ENCODE data around the gene TUBA4A.
A peak's percentile ranks its signal among the peaks of the same experiment; 100 is the strongest.
"Not testable (repeated sequence)": the region's sequence is repeated elsewhere in the genome, so short reads cannot be mapped to it uniquely, and the experiment has no call there.

Gene TUBA4A

DNA sequence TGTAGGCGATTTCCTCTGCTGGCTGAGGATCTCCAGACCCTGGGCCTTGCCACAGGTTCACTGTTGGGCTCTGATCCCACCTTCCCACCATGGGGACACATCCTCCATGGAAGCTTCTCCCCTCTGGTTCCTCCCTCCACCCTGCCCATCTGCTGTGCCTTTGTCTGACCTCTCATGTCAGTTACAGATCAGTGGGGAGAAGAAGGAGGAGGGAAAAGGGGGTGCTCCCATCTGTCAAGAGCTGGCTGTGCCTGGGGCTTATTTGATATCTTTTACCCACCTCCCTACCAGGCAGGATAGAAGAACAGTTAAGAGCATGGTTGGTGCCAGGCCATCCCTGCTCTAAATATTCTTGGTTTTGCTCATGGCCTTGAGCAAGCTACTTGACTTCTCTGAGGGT is 13.2 kb upstream of the TUBA4A start:
- DNase-seq: no peak

DNA sequence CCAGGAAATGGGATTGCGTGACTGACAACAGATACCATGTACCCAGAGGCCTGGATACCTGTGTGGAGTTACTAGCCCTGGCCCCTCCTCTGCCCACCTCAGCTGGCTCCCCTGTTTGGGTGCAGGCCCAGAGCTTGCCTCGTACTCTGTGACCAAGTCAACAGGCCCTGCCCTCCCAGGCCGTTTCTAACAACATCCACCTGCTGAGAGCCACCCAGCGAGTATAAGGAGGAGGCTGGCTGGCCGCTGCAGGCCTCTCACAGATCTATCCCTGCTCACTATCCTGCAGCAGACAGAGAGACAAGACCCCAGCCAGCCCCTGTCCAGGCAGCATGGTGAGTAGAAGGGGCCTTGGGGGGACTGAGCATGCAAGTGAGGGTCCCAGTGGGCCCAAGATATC is 12.5 kb upstream of the TUBA4A start:
- no peak for DNase-seq

DNA sequence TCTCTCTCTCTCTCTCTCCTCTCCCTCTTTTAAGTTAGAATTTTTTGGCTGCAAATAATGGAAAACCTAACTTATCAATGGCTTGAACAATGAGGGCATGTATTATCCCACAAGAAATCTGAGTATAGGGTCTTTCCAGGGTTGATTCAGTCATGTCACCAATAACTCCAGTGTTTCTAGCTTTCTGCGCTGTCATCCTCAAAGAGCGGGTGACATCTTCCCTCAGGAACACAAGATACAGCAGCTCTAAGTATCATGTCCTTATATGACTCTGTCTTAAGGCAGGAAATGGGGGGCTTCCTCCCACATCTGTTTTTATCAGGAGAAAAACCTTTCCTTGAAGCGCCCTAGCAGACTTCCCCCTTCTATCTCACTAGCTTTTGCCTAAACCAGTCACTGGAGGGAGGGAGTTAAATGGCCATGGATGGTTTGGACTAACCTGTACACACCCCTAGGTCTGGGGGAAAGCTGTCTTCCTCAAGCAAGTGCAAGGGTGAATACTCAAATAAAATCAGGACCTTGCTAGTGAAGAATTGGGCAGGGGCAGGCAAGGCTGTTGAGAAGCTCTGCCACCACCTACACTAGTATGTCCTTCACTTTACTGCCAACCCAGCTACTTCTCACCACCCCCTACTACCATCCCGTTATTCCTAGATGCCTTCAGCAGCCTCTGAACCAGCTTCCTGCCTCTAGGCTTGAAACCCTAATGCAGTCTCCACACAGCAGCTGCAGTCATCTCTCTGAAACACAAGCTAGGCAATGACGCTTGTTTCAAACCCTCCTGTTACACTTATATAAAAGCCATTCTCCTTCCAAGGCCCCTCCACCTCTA is 7.5 kb upstream of the TUBA4A start:
- no peak for DNase-seq

DNA sequence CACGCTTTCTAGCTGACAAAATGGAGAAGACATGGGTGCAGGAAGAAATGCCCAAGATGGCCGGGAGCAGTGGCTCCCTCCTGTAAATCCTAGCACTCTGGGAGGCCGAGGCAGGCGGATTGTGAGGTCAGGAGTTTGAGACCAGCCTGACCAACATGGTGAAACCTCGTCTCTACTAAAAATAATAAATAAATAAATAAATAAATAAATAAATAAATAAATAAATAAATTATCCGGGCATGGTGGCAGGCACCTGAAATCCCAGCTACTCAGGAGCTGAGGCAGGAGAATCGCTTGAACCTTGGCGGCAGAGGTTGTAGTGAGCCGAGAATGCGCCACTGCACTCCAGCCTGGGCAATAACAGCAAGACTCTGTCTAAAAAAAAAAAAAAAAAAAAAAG is 5.2 kb upstream of the TUBA4A start:
- not testable (repeated sequence) for DNase-seq

DNA sequence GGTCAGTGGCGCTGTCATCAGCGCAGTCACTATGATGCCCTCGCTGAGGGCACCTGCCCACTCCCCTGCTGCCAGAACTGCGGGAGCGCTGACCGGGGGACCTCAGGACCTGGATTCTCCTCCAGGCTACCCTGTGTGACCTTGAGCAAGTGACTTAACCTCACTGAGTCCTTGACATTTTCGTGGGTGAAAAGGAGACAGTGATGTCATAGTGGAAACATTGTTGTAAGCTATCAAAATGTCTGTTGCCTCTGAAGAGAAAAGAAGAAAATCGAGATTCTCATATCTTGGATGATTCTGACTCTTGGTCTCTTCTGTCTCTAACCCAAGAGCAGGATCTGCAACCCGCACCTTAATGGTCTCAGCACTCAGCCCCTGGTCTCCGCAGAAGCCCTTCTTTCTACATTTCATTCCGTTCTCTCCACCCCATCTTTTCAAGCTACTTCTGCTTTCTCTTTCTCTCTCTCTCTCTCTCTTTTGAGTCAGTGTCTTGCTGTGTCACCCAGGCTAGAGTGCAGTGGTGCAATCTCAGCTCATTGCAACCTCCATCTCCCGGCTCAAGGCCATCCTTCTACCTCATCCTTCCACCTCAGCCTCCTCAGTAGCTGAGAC is 978 bp upstream of the TUBA4A start:
- peak in 1 of 2 experiments; percentile 35 for DNase-seq

DNA sequence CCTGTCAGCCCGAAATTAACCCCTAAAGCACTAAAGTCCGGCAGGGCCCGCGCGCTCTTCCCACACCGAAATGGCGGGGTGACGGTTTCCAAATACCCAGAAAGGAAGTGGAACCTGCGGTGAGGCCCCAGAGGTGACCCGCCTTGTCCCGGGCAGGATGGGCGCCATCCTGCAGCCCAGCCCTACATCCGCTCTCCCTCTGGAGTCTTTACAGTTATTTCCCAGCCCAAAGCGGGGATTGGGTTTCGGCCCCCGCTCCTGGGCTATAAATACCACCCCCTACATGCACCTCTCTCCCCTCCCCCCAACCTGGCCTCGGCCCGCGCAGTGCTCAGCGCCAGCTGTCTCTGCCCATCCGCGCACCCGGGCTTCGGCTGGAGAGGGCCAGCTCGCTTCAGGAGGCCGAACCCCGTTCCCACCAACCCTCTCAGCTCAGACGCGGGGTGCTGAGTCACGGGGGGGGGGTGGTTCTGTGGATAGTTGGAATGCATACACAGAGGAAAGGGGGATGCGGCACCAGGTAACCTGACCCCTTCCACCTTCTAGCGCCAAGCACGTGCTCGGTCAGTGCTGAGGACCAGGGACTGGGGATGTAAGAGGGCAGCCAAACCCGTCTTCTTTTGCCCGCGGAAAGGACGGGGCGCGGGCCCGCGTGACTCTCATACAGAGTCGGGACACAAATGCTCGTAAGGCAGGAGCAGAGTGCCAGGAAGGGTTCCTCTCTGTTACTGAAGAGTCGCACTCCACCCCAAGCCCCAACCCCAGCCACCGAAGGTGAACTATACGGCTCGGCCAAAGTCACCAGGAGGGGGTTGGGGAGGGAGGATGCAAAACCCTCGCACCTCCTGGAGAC is 592 bp downstream of the TUBA4A start, which contains the start of gene TUBA4B:
Gene TUBA4B (plus strand): TSS at position 344 of the 853 bp plus-strand sequence. CDS start 165 bp downstream, at position 509.
- DNase-seq: peak; percentile 39 to 42

DNA sequence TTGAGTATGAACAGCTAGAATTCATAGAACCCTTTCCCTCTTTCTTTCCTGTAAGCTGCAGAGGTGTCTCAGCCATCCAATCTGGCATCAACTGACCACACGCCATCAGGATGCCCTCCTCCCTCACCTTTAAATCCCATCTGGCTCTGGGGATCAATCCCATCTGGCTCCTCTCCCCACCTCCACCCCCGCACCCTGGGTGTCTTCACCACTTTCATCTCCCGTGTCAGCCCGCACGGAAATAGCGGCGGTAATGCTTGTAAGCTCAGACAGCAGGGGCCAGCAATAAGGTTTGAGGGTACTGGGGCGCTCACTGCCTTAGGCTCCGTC is 1.2 kb downstream of the TUBA4A start:
- DNase-seq: peak; percentile 32 to 34

DNA sequence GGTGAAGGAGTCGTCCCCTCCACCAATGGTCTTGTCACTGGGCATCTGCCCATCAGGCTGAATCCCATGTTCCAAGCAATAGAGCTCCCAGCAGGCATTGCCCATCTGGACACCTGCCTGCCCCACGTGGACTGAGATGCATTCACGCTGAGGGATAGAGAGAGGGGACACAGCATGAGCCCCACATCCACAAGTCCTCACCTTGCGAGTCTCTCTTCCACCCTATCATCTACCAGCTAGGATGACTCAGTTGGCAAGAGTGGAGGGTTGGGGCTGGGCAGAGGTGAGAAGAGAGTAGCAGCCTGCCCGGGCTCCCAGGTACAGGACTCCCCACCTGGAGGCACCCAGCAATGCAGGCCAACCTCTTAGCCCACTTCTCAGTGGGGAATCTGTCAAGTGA is 1.6 kb downstream of the TUBA4A start:
- peak; percentile 33 to 39 for DNase-seq

DNA sequence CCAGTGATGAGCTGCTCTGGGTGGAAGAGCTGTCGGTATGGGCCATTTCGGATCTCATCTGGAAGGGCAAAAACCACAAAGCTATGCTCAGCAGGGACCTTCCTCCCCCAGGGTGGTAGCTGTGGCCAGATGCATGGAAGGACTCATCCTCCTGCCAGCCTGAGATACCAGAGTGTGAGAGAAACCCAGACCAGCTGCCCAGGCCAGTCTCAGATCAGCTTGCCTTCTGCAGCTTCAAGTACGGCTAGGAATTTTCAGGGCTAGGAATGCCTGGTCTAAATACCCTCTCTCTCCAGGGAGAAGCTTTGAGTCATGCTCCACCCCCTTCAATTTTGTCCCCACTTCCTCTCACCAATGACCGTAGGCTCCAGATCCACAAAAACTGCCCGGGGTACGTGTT is 2.1 kb downstream of the TUBA4A start:
- DNase-seq: no peak

DNA sequence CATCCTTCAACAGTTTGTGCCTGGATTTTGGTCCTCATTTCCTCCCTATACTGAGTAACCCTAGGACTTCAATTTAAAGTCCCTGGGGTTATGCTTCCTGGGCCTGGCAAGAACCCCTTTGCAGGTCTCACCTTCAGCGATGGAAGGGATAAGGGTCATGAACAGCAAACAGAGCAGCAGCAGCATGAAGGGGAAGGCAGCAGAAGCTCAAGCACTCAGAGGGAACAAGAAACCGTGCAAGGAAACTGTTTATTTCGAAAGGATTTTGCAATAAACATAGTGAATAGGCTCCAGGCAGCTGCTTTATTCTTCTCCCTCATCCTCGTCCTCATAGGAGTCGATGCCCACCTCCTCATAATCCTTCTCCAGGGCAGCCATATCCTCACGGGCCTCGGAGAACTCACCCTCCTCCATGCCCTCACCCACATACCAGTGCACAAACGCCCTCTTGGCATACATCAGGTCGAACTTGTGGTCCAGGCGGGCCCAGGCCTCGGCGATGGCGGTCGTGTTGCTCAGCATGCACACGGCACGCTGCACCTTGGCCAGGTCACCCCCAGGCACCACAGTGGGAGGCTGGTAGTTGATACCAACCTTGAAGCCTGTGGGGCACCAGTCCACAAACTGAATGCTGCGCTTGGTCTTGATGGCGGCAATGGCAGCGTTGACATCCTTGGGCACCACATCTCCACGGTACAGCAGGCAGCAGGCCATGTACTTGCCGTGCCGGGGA is 3.5 kb downstream of the TUBA4A start:
- no peak for DNase-seq

DNA sequence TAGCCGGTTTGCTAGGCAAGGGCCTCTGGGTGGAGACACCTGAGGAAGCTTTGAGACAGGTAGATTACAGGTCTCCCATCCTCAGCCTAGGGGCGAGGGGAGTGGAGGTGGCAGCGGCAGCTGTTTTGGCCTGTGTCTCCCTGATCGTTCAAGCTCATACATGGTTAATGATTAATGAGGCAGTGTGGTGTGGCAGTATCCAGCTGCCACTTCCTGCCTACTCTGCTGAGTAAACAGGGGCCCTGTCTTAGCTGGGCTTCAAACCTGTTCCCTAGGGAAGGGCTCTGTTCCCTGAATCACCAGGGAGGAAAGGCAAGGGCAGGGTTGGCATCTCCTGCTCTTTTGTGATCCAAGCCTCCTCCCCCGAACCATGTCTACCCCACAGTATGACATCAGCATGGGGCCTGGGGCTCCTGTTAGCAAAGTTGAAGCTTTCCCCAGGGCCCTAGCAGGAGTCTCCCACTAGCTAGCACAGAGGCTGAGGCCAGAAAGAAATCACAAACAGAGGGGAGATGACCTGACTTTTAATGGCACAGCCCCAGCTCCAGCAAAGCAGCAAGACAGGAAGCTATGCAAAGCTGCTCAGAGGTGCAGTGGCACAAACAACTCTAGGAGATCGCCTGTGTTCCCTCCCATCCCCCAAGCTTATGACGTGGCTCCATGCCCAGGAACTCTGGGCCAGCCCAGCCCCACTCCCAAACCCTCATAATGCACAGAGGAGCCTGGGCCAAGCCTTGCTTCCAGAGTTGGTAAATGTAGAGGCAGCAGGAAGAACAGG is 4.3 kb downstream of the TUBA4A start:
- DNase-seq: no peak

DNA sequence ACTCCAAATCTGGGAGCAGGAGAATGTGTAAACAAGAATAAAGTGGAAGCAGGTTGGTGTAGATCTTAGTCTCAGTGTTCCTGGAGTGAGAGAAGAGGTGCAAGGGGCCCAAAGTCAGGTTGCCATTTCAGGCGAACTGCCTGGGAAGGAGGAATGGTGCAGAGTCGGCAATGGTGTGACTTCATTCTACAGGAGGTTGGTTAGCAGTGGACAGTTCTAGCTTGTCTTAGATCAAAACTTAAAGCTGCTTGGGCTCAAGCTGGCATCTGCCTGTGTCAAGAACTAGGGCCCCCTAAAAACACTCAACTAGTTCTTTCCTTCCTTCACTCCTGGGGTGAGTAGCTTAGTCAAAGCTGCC is 4.9 kb downstream of the TUBA4A start:
- no peak for DNase-seq

DNA sequence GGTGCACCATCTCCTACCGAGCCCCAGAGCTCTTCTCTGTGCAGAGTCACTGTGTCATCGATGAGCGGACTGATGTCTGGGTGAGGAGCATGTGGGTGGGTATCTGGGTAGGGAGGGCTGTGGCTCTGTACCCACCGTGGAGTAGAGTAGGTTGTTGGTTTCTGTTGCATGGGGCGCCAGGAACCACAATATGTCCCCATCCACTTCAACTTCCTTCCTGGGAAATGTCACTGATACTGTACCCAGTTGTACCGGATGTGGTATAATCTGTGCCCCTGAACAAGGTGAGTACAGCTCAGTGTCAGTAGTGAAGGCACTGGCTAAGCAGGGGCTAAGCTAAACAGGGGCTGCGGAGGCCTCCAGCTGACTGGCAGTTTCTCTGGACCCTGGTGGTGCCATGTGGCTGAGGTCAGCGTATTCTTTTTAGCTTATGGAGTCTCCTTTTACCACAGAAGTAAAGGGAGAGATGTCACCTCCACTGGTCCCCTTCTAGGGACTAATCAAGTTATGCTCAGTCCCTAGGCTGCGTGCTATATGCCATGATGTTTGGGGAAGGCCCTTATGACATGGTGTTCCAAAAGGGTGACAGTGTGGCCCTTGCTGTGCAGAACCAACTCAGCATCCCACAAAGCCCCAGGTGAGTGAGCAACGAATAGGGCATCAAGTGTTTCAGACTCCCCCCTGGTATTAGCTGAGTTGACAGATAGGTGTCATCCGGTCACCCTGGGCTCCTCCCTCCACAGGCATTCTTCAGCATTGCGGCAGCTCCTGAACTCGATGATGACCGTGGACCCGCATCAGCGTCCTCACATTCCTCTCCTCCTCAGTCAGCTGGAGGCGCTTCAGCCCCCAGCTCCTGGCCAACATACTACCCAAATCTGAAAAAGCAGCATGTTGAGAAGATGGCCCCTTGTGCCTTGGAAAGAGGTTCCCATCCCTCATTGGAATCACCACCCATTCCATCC is 5.8 kb downstream of the TUBA4A start:
- DNase-seq: peak; percentile 58 to 66

DNA sequence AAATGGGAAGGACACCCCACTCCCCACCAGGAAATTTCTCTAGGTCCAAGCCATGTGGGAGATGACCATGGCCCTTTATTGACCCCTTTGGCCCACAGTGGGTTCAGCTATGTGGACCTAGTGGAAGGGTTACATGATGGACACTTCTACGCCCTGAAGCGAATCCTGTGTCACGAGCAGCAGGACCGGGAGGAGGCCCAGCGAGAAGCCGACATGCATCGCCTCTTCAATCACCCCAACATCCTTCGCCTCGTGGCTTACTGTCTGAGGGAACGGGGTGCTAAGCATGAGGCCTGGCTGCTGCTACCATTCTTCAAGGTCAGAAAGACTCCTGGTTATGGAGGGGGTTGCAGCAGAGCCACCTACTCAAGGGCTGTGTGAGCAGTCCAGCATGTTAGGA is 7.2 kb downstream of the TUBA4A start:
- no peak for DNase-seq

DNA sequence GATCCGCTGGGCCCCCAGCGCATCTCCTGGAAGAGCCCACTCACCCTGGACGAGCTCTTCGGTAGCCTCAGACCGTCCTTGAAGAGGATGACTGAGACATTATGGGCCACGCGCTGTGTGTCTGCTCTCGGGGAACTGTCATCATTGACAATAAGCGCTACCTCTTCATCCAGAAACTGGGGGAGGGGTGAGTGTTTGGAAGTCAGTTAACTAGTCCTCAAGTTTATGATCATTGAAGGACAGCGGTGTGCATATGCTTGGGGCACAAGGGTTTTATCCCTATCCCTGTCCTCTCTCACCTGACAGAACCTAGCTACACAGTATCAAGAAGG is 7.9 kb downstream of the TUBA4A start:
- DNase-seq: no peak

DNA sequence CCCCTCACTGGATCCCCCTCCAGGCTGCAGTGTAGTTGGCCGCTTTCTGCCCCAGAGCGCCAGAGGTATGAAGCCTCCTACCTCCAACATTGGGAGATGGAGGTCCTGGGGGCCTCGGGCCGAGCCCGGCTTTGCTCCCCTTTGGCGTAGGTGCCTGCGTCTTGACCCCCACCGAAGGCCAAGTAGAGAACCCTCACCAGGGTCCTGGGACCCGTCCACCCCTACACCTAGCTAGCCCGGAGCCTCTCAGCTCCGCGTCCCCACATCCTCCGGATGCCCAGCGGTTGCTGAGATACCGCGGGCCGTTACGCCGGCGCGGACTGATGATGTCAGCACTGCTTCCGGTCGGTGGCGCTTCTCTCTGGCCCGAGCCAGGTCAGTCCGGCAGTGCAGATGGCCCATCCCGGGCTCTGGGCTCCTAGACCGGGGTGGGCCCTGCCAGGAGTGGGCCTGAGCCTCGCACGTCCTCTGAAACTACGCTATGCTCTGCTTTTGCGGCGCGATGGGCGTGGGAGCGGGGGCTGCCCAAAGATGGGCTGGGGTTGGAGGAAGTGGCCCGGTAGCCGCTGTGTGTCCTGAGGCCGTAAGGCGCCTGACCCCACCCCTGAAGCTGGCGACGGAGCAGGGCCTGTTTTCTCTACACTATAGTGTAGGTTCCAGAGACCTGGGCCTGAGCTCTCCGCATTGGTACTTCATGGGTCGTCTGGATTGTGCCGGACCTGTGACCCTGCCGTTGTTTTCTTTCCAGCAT is 8.4 kb downstream of the TUBA4A start, which contains the start of the genes GLB1L and STK16:
Gene GLB1L (minus strand): TSS at position 297 of the 751 bp plus-strand sequence. CDS start 1,871 bp downstream, outside the sequence.
Gene STK16 (plus strand): TSS at position 332 of the 751 bp plus-strand sequence. CDS start 521 bp downstream, outside the sequence.
- DNase-seq: peak; percentile 79 to 80

DNA sequence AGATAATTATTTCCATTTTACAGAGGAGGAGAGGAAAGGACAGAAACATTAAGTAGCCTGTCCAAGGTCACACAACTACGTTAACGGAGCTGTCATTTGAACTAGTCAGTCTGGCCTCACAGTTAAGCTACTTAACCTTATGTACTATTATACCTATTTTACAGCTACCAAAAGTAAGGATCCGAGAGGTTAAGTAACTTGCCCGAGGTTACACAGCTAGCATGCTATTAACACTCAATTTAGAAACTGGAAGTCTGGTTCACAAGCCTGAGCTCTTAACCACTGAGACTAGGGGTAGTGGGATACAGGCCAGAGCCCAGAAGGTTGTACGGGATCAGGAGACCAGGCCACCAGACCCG is 8.9 kb downstream of the TUBA4A start:
- no peak for DNase-seq

DNA sequence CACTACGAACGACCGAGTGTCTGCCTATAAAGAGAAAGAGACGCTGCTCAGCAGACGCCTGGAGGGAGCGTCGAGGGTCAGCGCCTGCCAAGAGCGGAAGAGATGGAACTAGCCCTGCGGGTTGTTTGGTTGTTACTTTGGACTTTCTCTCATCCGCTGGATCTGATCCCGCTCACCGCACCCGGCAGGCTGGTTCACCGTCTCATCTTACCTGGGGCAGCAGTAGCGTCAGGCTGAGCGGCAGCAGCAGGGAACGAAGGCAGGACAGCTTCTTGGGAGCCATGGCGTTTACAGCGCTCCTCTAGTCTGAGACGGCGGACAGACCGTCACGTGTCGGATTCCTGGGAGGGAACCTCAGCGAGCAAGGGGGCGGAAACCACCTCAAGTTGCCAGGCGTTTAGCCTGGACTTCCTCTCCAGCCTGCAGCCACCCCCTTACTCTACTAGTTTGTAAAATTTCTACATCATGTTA is 10.4 kb downstream of the TUBA4A start:
- no peak for DNase-seq

DNA sequence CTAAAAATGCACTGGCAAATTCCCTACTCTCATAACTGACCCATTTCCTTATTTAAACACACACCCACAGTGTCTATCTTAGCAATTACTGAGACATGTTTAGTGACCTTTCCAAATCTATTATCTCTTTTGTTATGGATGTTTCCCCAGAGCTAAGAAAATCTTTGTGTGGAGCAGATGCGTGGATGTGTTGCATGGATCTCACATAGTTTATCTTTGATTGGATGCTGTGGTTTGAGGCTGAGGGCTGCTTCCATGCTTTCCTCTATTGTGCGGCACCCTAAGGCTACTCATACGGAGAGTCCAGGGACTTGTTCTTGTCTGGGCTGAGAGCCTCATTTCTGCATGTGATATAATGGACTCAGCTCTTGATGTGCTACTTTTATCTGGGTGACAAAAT is 19.4 kb downstream of the TUBA4A start:
- DNase-seq: no peak

DNA sequence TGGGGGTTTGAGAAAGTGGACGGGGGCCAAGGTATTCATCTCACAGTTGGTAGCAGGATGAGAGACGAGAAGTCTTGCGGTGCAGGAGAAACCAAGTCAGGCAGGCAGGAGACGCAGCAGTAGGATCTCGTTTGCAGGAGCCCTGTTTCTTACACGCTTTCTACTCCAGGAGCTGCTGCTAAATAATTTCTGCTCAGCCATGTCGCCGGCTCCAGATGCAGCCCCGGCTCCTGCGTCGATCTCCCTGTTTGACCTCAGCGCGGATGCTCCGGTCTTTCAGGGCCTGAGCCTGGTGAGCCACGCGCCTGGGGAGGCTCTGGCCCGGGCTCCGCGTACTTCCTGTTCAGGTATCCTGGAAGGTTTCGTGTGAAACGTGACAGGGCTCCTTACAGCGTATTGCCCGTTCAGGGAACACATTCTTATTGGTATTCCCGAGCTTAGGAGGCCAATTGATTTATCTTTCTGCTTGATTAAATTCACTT is 23.6 kb downstream of the TUBA4A start:
- DNase-seq: no peak
